HG02981 (cell line): Measurements from ENCODE around the gene CDKN2D.

Experiments
- ATAC-seq: cut with Tn5 transposase; IDR thresholded peaks from one replicate; pipeline ENCODE4 v1.9.1; 2021; ENCODE audit warnings: mild to moderate bottlenecking, moderate library complexity; ENCODE audit not compliant: unreplicated experiment

CDKN2D gene

GRCh38 chr19:10523135-10523636 is 45.6 kb downstream of the CDKN2D start:
- no peak for ATAC-seq

- ATAC-seq, result no peak
These were observed 47.2 kb downstream of the CDKN2D start for GRCh38 chr19:10521461-10522171.

GRCh38 chr19:10520652-10521318 is 48.0 kb downstream of the CDKN2D start:
- no peak for ATAC-seq

- ATAC-seq, result no peak
These were observed 49.4 kb downstream of the CDKN2D start for GRCh38 chr19:10519421-10519820.

GRCh38 chr19:10518444-10519361 is 50.1 kb downstream of the CDKN2D start:
- no peak for ATAC-seq

- ATAC-seq, result no peak
These were observed 50.9 kb downstream of the CDKN2D start for GRCh38 chr19:10517760-10518443.

- ATAC-seq, result no peak
These were observed 51.4 kb downstream of the CDKN2D start, which contains the start of gene S1PR5 for GRCh38 chr19:10517361-10517759. S1PR5 (minus strand) TSS chr19:10517447; CDS start chr19:10515011, 2,436 bp downstream.

- no peak for ATAC-seq
These were observed 52.0 kb downstream of the CDKN2D start for GRCh38 chr19:10516671-10517286.
